Measurements from ENCODE around the gene ASS1.

The ASS1 gene

GRCh38 chr9:130500340-130501180 is 55.8 kb downstream of the ASS1 start:
- no peak for DNase-seq

GRCh38 chr9:130501639-130502038 is 56.9 kb downstream of the ASS1 start:
- DNase-seq = no peak

GRCh38 chr9:130508218-130508617 is 63.5 kb downstream of the ASS1 start:
- DNase-seq = no peak

DNA sequence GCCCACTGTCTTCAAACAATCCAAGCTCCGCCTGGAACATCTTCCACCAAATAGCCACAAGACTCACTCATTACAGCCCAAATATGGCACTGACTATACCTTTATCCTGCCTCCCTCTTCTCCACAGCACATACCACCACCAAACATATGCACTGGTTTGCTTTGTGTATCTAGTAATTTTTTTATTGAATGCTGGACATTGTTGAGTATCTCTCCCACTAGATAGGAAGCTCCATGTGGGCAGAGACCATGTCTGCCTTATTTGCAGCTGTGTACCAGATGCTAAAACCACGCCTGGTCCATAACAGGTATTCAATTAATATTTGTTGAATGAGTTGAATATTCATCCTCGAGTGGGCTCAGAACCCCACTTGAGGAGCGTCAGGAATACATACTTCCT is 67.4 kb downstream of the ASS1 start:
- DNase-seq = no peak

- no peak for DNase-seq
Measured at GRCh38 chr9:130513078-130513477, 68.3 kb downstream of the ASS1 start.

DNA sequence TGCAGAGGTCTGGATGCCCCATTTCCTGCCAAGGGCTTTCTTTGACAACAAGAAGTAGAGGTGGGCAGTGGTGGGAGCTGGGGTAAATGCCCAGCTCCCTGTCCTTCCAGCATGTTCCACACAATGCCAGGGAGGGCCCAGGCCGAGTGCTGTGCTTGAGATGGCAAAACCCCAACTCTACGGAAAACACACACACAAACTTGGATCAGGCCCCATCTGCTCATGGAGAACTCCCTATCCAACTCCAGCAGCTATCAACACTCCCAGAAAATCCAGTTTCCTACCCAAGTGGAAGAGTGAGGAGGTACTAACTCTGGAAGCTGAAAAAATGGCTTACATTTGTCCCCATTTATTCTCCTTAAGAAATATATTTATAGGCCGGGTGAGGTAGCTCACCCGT is 73.5 kb downstream of the ASS1 start:
- no peak for DNase-seq

GRCh38 chr9:130518943-130519799 is 74.4 kb downstream of the ASS1 start:
- DNase-seq = no peak

- DNase-seq = no peak
Measured at GRCh38 chr9:130519927-130520326, 75.2 kb downstream of the ASS1 start.

- no peak for DNase-seq
Measured at GRCh38 chr9:130521715-130522114, 77.0 kb downstream of the ASS1 start.

- peak in 1 of 2 donors; percentile 40 for DNase-seq
Measured at GRCh38 chr9:130522233-130522808, 77.6 kb downstream of the ASS1 start.

- DNase-seq = no peak
Measured at GRCh38 chr9:130523921-130524320, 79.2 kb downstream of the ASS1 start.

DNA sequence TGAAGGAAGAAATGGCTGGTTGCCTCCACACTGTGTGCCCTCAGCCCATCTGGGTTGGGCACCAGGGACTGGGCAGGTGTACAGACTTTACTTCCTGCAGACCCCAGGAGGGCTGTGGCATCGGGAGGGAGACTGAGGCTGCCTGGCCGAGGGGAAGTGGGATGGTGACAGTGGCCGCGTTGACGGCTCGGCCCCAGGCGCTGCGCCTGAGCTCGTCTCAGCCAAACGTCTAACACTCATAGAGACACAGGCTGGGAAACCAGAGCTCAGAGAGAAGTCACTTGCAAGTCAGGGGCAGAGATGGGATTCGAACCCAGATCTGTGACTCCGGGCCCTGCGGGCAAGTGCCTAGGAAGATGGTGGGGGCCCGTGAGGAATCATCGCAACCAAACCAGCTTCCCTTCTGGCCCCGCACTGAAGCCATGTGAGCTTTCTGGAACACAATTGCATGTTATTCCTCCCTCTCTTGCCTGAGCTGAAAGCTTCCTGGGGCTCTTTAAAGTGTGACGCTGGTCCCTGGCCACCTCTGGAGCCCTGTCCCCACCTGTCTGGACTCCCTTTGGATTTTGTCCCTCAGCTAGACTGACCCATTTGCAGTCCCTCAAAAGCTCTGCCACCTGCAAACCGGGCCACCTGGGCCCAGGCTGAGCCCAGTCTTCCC is 81.6 kb downstream of the ASS1 start:
- DNase-seq = no peak

DNA sequence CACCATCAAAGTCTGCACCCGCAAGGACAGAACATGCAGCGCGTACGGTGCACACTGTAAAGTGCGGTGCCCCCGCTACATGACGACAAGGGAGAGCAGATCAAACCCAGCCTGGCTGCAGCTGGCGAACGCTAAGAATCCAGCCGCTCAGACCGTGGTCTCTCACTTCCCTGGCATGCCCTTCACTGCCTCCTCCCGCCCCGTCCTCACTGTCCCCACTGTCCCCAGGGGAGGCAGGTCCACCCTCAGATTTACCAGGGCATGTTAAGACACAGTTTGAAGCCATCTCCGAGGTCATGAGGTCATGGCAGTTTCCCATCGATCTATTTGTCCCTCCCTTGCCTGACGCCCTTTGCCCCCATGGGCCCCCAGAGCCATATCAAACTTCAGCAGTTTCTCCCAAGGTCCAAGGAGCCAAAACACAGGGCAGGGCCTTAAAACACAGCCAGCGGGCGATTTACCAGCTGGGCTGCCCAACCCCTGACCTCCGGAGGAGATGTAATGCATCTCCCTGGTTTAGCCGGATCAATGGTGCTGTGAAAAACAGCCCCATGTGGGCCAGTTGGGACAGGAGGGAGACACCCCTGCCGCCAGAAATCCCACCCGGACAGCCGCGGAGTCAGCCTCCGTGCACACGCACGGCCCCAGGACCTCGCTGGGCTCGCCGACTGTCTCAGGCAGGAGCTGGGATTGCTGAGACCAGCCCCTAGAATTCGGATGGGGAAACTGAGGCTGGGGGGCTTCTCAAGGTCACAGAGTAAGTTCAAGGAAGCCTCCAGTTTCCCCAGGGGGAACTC is 82.3 kb downstream of the ASS1 start:
- no peak for DNase-seq

DNA sequence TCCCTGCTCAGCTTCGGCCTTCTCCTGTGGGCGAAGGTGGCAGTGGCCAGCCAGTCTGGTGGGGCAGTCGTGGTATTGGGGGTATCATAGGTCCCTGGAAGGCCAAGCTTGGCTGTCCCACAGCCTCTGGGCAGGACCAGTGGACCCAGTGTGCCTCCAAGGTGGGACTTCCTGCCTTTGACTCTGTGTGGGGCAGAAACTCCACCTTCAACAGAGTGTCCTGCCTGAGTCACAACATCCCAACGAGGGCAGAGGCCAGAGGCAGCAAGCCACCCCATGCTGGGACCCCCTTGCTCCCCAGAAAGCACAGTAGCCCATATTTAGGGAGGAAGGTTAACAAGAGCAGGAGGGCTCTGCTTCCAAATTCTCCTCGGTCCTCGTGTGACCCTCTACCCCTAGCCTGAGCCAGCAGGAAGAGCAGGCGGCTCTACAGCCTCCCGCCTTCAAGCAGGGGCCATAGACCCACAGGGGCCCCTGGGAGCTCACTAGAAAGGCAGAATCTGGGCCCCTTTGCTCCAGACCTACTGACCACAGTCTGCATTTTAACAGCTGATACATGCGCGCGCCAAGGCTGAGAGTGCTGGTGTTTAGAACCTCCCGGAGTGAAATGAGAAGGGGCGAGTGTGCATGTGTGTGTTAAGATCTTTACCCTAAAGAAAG is 83.0 kb downstream of the ASS1 start:
- no peak for DNase-seq

- DNase-seq = no peak
Measured at GRCh38 chr9:130528674-130529073, 83.9 kb downstream of the ASS1 start.

DNA sequence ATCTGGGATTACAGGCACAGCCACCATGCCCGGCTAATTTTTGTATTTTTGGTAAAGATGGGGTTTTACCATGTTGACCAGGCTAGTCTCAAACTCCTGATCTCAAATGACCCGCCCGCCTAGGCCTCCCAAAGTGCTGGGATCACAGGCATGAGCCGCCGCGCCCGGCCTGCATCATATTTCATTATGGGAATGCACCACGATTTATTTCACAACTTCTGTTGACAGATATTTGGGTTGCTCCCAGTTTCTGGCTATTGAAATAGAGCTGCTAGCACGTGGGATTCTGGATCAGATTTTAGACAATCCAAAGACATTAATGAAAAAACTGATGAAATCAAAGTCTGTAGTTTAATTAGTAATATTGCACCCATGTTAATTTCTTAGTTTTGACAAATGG is 86.2 kb downstream of the ASS1 start:
- DNase-seq = no peak

DNA sequence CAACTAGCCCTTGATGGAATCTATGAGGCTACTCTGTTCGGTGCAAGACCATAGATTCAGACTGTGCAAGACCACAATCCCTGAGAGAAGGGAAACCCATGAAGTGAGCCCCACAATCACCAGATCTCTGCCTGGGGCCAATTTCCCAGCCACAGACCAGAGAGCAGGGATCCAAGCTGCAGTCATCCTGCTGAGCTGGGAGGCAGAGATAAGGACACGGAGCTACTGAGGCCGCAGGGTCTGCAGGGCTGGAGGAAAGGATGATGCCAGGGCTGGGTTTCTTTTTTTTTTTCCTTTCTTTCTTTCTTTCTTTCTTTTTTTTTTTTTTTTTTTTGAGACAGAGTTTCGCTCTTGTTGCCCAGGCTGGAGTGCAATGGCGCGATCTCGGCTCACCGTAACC is 86.9 kb downstream of the ASS1 start:
- no peak for DNase-seq

DNA sequence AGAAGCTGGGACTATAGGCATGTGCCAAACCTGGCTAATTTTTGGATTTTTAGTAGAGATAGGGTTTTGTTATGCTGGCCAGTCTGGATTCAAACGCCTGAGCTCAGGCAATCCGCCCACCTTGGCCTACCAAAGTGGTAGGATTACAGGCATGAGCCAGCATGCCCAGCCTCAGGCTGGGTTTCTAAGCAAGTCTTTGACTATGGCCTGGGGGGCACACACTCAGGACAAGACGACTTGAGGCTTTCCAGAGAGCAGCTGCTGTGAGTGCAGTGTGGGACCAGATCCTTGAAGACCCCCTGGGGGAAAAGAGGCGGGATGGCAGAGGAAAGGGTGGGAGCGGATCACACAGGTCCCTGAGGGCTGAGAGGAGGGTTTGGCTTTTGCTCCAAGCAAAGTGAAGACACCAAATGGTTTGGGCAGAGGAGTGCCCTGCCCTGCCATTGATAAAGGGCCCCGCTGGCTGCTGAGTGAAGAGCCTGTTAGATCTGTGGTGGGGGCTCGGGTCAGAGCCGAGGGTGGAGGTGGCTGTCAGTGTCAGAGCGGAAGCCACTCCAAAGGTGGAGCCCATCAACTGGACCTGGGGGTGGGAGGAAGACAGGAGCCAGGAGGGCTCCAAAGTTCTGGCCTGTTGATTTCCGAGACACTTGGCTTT is 87.8 kb downstream of the ASS1 start:
- DNase-seq = no peak

- no peak for DNase-seq
Measured at GRCh38 chr9:130535818-130536521, 91.2 kb downstream of the ASS1 start.

- no peak for DNase-seq
Measured at GRCh38 chr9:130536701-130537107, 91.9 kb downstream of the ASS1 start.

All from inflammatory macrophage (primary cell).